Astrocyte (in vitro differentiated cells and primary cell): Measurements from ENCODE around the gene SHISA9. TPM values are rescaled to one million over a fixed set of nuclear protein-coding genes. Genes with fewer than 3 reads are reported as not detected.

Experiments
- DNase-seq: peaks from one replicate; pipeline ENCODE4 v3.0.0-alpha.2; 2010; ENCODE audit warnings: low read depth
- FAIRE-seq: peaks from 2 replicates; lab custom pipeline; 2011; peaks lifted over from hg19 to GRCh38; lab: Jason Lieb, UNC
- H2AFZ ChIP-seq: 2 replicates; pipeline ENCODE4 v1.6.0; 2012; ENCODE audit warnings: low read depth, low read length, inconsistent platforms
- H3K27ac ChIP-seq: 2 replicates; pipeline ENCODE4 v1.5.1; 2011; ENCODE audit warnings: low read depth, low read length, inconsistent platforms
- H3K27me3 ChIP-seq: 2 replicates; pipeline ENCODE4 v1.6.0; 2011; ENCODE audit warnings: low read length, inconsistent platforms; ENCODE audit not compliant: insufficient read depth
- H3K36me3 ChIP-seq: 2 replicates; pipeline ENCODE4 v1.5.1; 2011; ENCODE audit warnings: low read length, inconsistent platforms; ENCODE audit not compliant: insufficient read depth
- H3K4me1 ChIP-seq: 2 replicates; pipeline ENCODE4 v1.5.1; 2011; ENCODE audit warnings: low read length, inconsistent platforms; ENCODE audit not compliant: insufficient read depth
- H3K4me2 ChIP-seq: 2 replicates; pipeline ENCODE4 v1.6.0; 2012; ENCODE audit warnings: low read length, inconsistent platforms
- H3K4me3 ChIP-seq: 2 replicates; pipeline ENCODE4 v1.5.1; 2011; ENCODE audit warnings: low read depth, mild to moderate bottlenecking, low read length, inconsistent platforms; ENCODE audit not compliant: insufficient read depth
- H3K79me2 ChIP-seq: 2 replicates; pipeline ENCODE4 v1.6.0; 2012; ENCODE audit warnings: mild to moderate bottlenecking, low read length, inconsistent platforms; ENCODE audit not compliant: insufficient read depth
- H3K9ac ChIP-seq: 2 replicates; pipeline ENCODE4 v1.6.0; 2012; ENCODE audit warnings: mild to moderate bottlenecking, low read length, inconsistent platforms
- H3K9me3 ChIP-seq: 2 replicates; pipeline ENCODE4 v1.5.1; 2012; ENCODE audit warnings: low read depth, mild to moderate bottlenecking, low read length, inconsistent platforms; ENCODE audit not compliant: insufficient read depth
- H4K20me1 ChIP-seq: 2 replicates; pipeline ENCODE4 v1.6.0; 2012; ENCODE audit warnings: low read length, inconsistent platforms; ENCODE audit not compliant: insufficient read depth
- H3K27ac Mint-ChIP-seq: one replicate; pipeline ENCODE4 v1.8.0; 2021; ENCODE audit warnings: mild to moderate bottlenecking, mixed read lengths; ENCODE audit not compliant: unreplicated experiment
- H3K27me3 Mint-ChIP-seq: one replicate; pipeline ENCODE4 v1.8.0; 2021; ENCODE audit warnings: low read depth, mixed read lengths; ENCODE audit not compliant: unreplicated experiment
- H3K36me3 Mint-ChIP-seq: one replicate; pipeline ENCODE4 v1.8.0; 2021; ENCODE audit warnings: low read depth, mixed read lengths; ENCODE audit not compliant: unreplicated experiment
- H3K4me1 Mint-ChIP-seq: one replicate; pipeline ENCODE4 v1.8.0; 2021; ENCODE audit warnings: low read depth, mixed read lengths; ENCODE audit not compliant: unreplicated experiment
- H3K4me3 Mint-ChIP-seq: one replicate; pipeline ENCODE4 v1.8.0; 2021; ENCODE audit warnings: mild to moderate bottlenecking, moderate library complexity, mixed read lengths; ENCODE audit not compliant: unreplicated experiment
- H3K9me3 Mint-ChIP-seq: one replicate; pipeline ENCODE4 v1.8.0; 2021; ENCODE audit warnings: mild to moderate bottlenecking, mixed read lengths; ENCODE audit not compliant: unreplicated experiment
- CTCF ChIP-seq: IDR thresholded peaks from 2 replicates; pipeline ENCODE4 v1.5.1; 2011; ENCODE audit warnings: low read depth, mild to moderate bottlenecking, inconsistent platforms, low read length, moderate library complexity; ENCODE audit not compliant: insufficient read depth
- EZH2 ChIP-seq: IDR thresholded peaks from 2 replicates; pipeline ENCODE4 v1.6.1; 2012; ENCODE audit warnings: mild to moderate bottlenecking, low read length, inconsistent platforms; ENCODE audit not compliant: insufficient read depth
- total RNA-seq: library from RNA; stranded (reverse); gene quantifications from 2 replicates; pipeline ENCODE4 v1.2.1, GENCODE V29; 2021

SHISA9 gene
- total RNA-seq, 1 donor from 2014 or later = 73.0 TPM

GRCh38 chr16:13084331-13084730, 182.9 kb downstream of the SHISA9 start:
- no peak for DNase-seq
- Mint-ChIP-seq H3K4me3 (no peak overlapping the region), H3K4me1 (peaks cover 7% of the 10 kb centered on the region), H3K9me3 (peaks cover 4% of the 10 kb centered on the region), H3K27ac (no peak overlapping the region), H3K27me3 (no peaks in the 10 kb centered on the region), H3K36me3 (peaks cover 2% of the 10 kb centered on the region)
- no peak for FAIRE-seq
- Histone ChIP-seq H3K79me2 (no peaks in the 10 kb centered on the region), H3K27ac (no peak overlapping the region), H3K27me3 (no peaks in the 10 kb centered on the region), H3K4me2 (no peak overlapping the region), H3K4me3 (no peak overlapping the region), H3K9me3 (no peaks in the 10 kb centered on the region), H2AFZ (no peak overlapping the region), H3K36me3 (no peaks in the 10 kb centered on the region), H3K9ac (no peak overlapping the region), H4K20me1 (no peaks in the 10 kb centered on the region), H3K4me1 (no peaks in the 10 kb centered on the region)
- TF ChIP-seq EZH2 (no peak), CTCF (no peak)

- H3K9me3 ChIP-seq = no peaks in the 10 kb centered on the region
- H3K36me3 ChIP-seq = no peaks in the 10 kb centered on the region
- H3K9ac ChIP-seq = no peak overlapping the region
- no peak overlapping the region for H3K27ac ChIP-seq
- Mint-ChIP-seq H3K27ac (peak overlapping the region; percentile 95), H3K4me3 (no peak overlapping the region), H3K36me3 (peaks cover 13% of the 10 kb centered on the region), H3K4me1 (peaks cover 25% of the 10 kb centered on the region), H3K27me3 (no peaks in the 10 kb centered on the region), H3K9me3 (peaks cover 13% of the 10 kb centered on the region)
- H4K20me1 ChIP-seq = no peaks in the 10 kb centered on the region
- FAIRE-seq = no peak
- no peaks in the 10 kb centered on the region for H3K27me3 ChIP-seq
- H3K4me3 ChIP-seq = no peak overlapping the region
- no peak for DNase-seq
- TF ChIP-seq EZH2 = no peak
- TF ChIP-seq CTCF = no peak
- H3K4me1 ChIP-seq = no peaks in the 10 kb centered on the region
- H2AFZ ChIP-seq = no peak overlapping the region
- H3K4me2 ChIP-seq = no peak overlapping the region
- no peaks in the 10 kb centered on the region for H3K79me2 ChIP-seq
Observed at GRCh38 chr16:13093661-13094060, 192.3 kb downstream of the SHISA9 start.

- Histone ChIP-seq H3K9ac (no peak overlapping the region), H2AFZ (no peak overlapping the region), H3K36me3 (no peaks in the 10 kb centered on the region), H3K4me3 (no peak overlapping the region), H3K27ac (no peak overlapping the region), H3K4me2 (no peak overlapping the region), H3K9me3 (no peaks in the 10 kb centered on the region), H4K20me1 (no peaks in the 10 kb centered on the region), H3K4me1 (no peaks in the 10 kb centered on the region), H3K27me3 (no peaks in the 10 kb centered on the region), H3K79me2 (no peaks in the 10 kb centered on the region)
- Mint-ChIP-seq H3K4me1 (peaks cover 36% of the 10 kb centered on the region), H3K9me3 (peaks cover 13% of the 10 kb centered on the region), H3K27me3 (no peaks in the 10 kb centered on the region), H3K36me3 (peaks cover 10% of the 10 kb centered on the region), H3K4me3 (no peak overlapping the region), H3K27ac (peak overlapping the region; percentile 48)
- DNase-seq (no peak), FAIRE-seq (no peak)
- no peak for TF ChIP-seq CTCF
- no peak for TF ChIP-seq EZH2
Observed at GRCh38 chr16:13095061-13095460, 193.7 kb downstream of the SHISA9 start.
